PC-3 (cell line): ENCODE measurements around the gene TRPM2. TPM values are rescaled to one million over a fixed set of nuclear protein-coding genes. Genes with fewer than 3 reads are reported as not detected.

Experiments used
- ATAC-seq: fragments of 200-7000 bp; cut with Tn5 transposase; 2 replicates; pipeline ENCODE4 v1.9.1; 2020; ENCODE audit warnings: mild to moderate bottlenecking, moderate library complexity
- BruUV-seq: library from RNA; stranded (reverse); fragments of 400-500 nt; replicated peaks from 2 replicates; lab custom pipeline; 2021; lab: Mats Ljungman, UMichigan
- CTCF ChIA-PET: fragments of 300-600 bp; sonication (Branson Sonifier 250); formaldehyde crosslinking; loops from one replicate; lab custom pipeline; 2022; ENCODE audit warnings: antibody characterized with exemption; lab: Charles Lee
- POLR2A ChIA-PET: fragments of 300-600 bp; sonication (Branson Sonifier 250); formaldehyde crosslinking; loops from one replicate; lab custom pipeline; 2022; ENCODE audit warnings: antibody characterized with exemption; ENCODE audit not compliant: unreplicated experiment; lab: Charles Lee
- DNase-seq: peaks from one replicate; pipeline ENCODE4 v3.0.0-alpha.2; 2015
- H2AFZ ChIP-seq: fragments of 300-600 bp; sonication (generic); 2 replicates; pipeline ENCODE4 v1.6.0; 2016; ENCODE audit warnings: antibody characterized with exemption, low read length
- H3F3A ChIP-seq: fragments of 300-600 bp; sonication (generic); one replicate; pipeline ENCODE4 v1.6.0; 2017; ENCODE audit warnings: antibody characterized with exemption, low read length, control low read depth, mild to moderate bottlenecking; ENCODE audit not compliant: unreplicated experiment
- H3K27ac ChIP-seq: fragments of 300-600 bp; sonication (generic); 2 replicates; pipeline ENCODE4 v1.5.1; 2016; ENCODE audit warnings: mild to moderate bottlenecking, low read length
- H3K27me3 ChIP-seq: fragments of 300-600 bp; sonication (generic); 2 replicates; pipeline ENCODE4 v1.6.1; 2016; ENCODE audit warnings: low read length, mixed read lengths
- H3K36me3 ChIP-seq: fragments of 300-600 bp; sonication (generic); 2 replicates; pipeline ENCODE4 v1.6.1; 2016; ENCODE audit warnings: low read depth, mixed run types, low read length, mixed read lengths
- H3K4me1 ChIP-seq: fragments of 300-600 bp; sonication (generic); 2 replicates; pipeline ENCODE4 v1.5.1; 2016; ENCODE audit warnings: low read length; ENCODE audit not compliant: insufficient read depth
- H3K4me2 ChIP-seq: fragments of 300-600 bp; sonication (generic); 2 replicates; pipeline ENCODE4 v1.6.0; 2016; ENCODE audit warnings: low read length
- H3K4me3 ChIP-seq: fragments of 300-600 bp; sonication (generic); 2 replicates; pipeline ENCODE4 v1.5.1; 2016; ENCODE audit warnings: mild to moderate bottlenecking, low read length, mixed read lengths
- H3K79me2 ChIP-seq: fragments of 300-600 bp; sonication (generic); 2 replicates; pipeline ENCODE4 v1.6.1; 2017; ENCODE audit warnings: low read length, mixed read lengths
- H3K9ac ChIP-seq: fragments of 300-600 bp; sonication (generic); 2 replicates; pipeline ENCODE4 v1.6.0; 2016; ENCODE audit warnings: mild to moderate bottlenecking, low read length
- H3K9me2 ChIP-seq: fragments of 300-600 bp; sonication (generic); replicated peaks from 2 replicates; pipeline ENCODE4 v1.6.1; 2016; ENCODE audit warnings: mixed run types, low read length, mixed read lengths
- H3K9me3 ChIP-seq: fragments of 300-600 bp; sonication (generic); 2 replicates; pipeline ENCODE4 v1.6.1; 2016; ENCODE audit warnings: low read length, mixed read lengths
- H4K20me1 ChIP-seq: fragments of 300-600 bp; sonication (generic); 2 replicates; pipeline ENCODE4 v1.6.1; 2016; ENCODE audit warnings: low read length, mixed read lengths
- CTCF ChIP-seq: fragments of 300-600 bp; sonication (generic); conservative IDR thresholded peaks from 2 replicates; pipeline ENCODE4 v1.5.1; 2017; ENCODE audit warnings: antibody characterized with exemption, low read depth, mild to moderate bottlenecking, low read length
- EZH2 ChIP-seq: fragments of 300-600 bp; sonication (generic); IDR thresholded peaks from one replicate; pipeline ENCODE4 v1.6.1; 2017; ENCODE audit warnings: antibody characterized with exemption, mild to moderate bottlenecking, low read length; ENCODE audit not compliant: unreplicated experiment
- EZH2phosphoT487 ChIP-seq: fragments of 300-600 bp; sonication (generic); IDR thresholded peaks from 2 replicates; pipeline ENCODE4 v1.6.1; 2018; ENCODE audit warnings: mild to moderate bottlenecking, antibody characterized with exemption, low read length, borderline replicate concordance
- intact Hi-C: fragments of 100-400 bp; cut with micrococcal nuclease; formaldehyde crosslinking; loops from 2 replicates; pipeline ENCODE4 v1.9.0; 2023
- total RNA-seq: library from RNA; depleted of rRNA; stranded (reverse); fragments of >200 nt; gene quantifications from 2 replicates; pipeline ENCODE4 v1.2.3, GENCODE V29; 2014

TRPM2 gene
- total RNA-seq, 1 experiment from 2014 or later: 50.0 TPM

GRCh38 chr21:44380876-44381275 is 27.5 kb downstream of the TRPM2 start:
- Histone ChIP-seq H3K4me1 (no peaks in the 10 kb centered on the region), H3F3A (no peaks in the 10 kb centered on the region), H3K9me3 (peaks cover 19% of the 10 kb centered on the region; the same call in 1 of the 2 replicates), H3K9me2 (no peaks in the 10 kb centered on the region), H2AFZ (no peak overlapping the region), H3K27ac (no peak overlapping the region), H3K79me2 (no peaks in the 10 kb centered on the region), H3K4me3 (no peak overlapping the region), H3K4me2 (no peak overlapping the region), H4K20me1 (no peaks in the 10 kb centered on the region), H3K27me3 (peaks cover 4% of the 10 kb centered on the region; the same call in 1 of the 2 replicates), H3K36me3 (no peaks in the 10 kb centered on the region), H3K9ac (no peak overlapping the region)
- intact Hi-C loops: no loop called here
- BruUV-seq: no TSS peak
- POLR2A ChIA-PET: no interaction called here
- ATAC-seq: no peak
- TF ChIP-seq EZH2 (no peak), CTCF (no peak), EZH2phosphoT487 (no peak)
- no peak for DNase-seq
- CTCF ChIA-PET: no interaction called here

- H3K9ac ChIP-seq: no peak overlapping the region
- no peak overlapping the region for H3K4me2 ChIP-seq
- BruUV-seq: no TSS peak
- POLR2A ChIA-PET: no interaction called here
- DNase-seq: no peak
- H4K20me1 ChIP-seq: no peaks in the 10 kb centered on the region
- TF ChIP-seq EZH2: no peak
- no peak for TF ChIP-seq CTCF
- TF ChIP-seq EZH2phosphoT487: no peak
- no peaks in the 10 kb centered on the region for H3F3A ChIP-seq
- H2AFZ ChIP-seq: no peak overlapping the region
- H3K27me3 ChIP-seq: peaks cover 4% of the 10 kb centered on the region; the same call in 1 of the 2 replicates
- H3K4me3 ChIP-seq: no peak overlapping the region
- CTCF ChIA-PET: no interaction called here
- no peaks in the 10 kb centered on the region for H3K36me3 ChIP-seq
- peaks cover 24% of the 10 kb centered on the region for H3K9me3 ChIP-seq
- H3K27ac ChIP-seq: no peak overlapping the region
- intact Hi-C loops: no loop called here
- H3K4me1 ChIP-seq: no peaks in the 10 kb centered on the region
- no peaks in the 10 kb centered on the region for H3K79me2 ChIP-seq
- no peaks in the 10 kb centered on the region for H3K9me2 ChIP-seq
- ATAC-seq: no peak
Observed at GRCh38 chr21:44381874-44382273, 28.5 kb downstream of the TRPM2 start.

GRCh38 chr21:44382536-44382935 is 29.1 kb downstream of the TRPM2 start:
- Histone ChIP-seq H3K4me3 (no peak overlapping the region), H3K4me2 (no peak overlapping the region), H3K9me2 (no peaks in the 10 kb centered on the region), H3F3A (no peaks in the 10 kb centered on the region), H3K79me2 (no peaks in the 10 kb centered on the region), H3K27ac (no peak overlapping the region), H3K9me3 (peaks cover 24% of the 10 kb centered on the region), H3K4me1 (no peaks in the 10 kb centered on the region), H3K27me3 (peaks cover 4% of the 10 kb centered on the region; the same call in 1 of the 2 replicates), H2AFZ (no peak overlapping the region), H3K9ac (no peak overlapping the region), H4K20me1 (no peaks in the 10 kb centered on the region), H3K36me3 (no peaks in the 10 kb centered on the region)
- TF ChIP-seq EZH2phosphoT487 (no peak), CTCF (no peak), EZH2 (no peak)
- intact Hi-C loops: no loop called here
- no peak for ATAC-seq
- POLR2A ChIA-PET: no interaction called here
- no peak for DNase-seq
- CTCF ChIA-PET: no interaction called here
- no TSS peak for BruUV-seq
